Spleen (tissue), 7 donors: ENCODE measurements around the gene EGFR.

ENCODE experiments used
- POLR2A ChIP-seq, 3 donors: fragments of 450-650 bp; IDR thresholded peaks; one replicate each; pipeline ENCODE4 v1.5.1; 2017; ENCODE audit warnings: antibody characterized with exemption in 3 of 3, mild to moderate bottlenecking in 1 of 3
- POLR2AphosphoS5 ChIP-seq, 3 donors: sonication (generic); formaldehyde crosslinking; IDR thresholded peaks; one replicate each; pipeline ENCODE4 v1.5.1; 2017; ENCODE audit warnings: antibody characterized with exemption in 3 of 3
- TF ChIP-seq, protein P1 (sequence below), 11 experiments: fragments of 200-600 bp in 7 of 11; fragments of 450-650 bp in 4 of 11; sonication (generic) in 4 of 11; IDR thresholded peaks in 8 of 11; conservative IDR thresholded peaks in 3 of 11; 1 replicate in 7 of 11; 2 replicates in 4 of 11; pipeline versions ENCODE4 v1.4.0 to v1.8.0; 2016 to 2021; ENCODE audit warnings: antibody characterized with exemption in 11 of 11, inconsistent platforms in 4 of 11, mild to moderate bottlenecking in 1 of 11
- donor health status: DM: no; HTN: no; CAD: no; lungs with moderate emphysema.
- donor health status: DM: no; HTN: no; CAD: no.
- donor health status: DM: no; HTN: no; CAD: no.

DNA sequence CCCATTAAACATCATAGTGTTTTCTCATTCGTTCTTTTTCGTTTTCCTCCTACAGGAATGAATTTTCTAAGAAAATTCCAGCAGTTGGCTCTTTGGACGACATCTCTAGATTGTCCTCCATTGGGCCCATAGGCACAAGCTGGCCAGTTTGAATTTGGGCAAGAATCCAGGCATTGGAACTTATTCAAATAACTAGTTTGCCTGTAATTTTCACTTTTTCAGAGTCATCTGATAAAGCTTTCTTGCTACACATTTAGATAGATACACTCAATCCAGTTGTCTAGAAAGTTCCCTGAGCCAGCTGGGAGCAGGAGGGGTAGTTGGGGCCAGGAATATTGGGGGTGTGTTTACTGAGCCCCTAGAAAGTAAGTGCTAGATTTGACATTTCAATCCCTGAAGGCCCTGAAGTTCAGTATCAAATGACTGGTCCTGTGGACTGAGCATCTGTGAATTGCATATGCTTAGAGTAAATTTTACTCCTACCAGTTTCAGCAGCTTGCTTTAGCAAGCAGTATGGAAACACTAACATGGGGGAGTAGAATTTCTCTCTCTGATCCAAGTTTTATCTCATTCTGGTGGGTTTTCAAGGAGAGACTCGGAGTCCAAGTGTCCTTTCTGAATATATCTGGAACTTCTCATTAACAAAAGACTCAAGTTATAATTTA is 5.2 kb downstream of the EGFR start:
- TF ChIP-seq, protein P1, sequence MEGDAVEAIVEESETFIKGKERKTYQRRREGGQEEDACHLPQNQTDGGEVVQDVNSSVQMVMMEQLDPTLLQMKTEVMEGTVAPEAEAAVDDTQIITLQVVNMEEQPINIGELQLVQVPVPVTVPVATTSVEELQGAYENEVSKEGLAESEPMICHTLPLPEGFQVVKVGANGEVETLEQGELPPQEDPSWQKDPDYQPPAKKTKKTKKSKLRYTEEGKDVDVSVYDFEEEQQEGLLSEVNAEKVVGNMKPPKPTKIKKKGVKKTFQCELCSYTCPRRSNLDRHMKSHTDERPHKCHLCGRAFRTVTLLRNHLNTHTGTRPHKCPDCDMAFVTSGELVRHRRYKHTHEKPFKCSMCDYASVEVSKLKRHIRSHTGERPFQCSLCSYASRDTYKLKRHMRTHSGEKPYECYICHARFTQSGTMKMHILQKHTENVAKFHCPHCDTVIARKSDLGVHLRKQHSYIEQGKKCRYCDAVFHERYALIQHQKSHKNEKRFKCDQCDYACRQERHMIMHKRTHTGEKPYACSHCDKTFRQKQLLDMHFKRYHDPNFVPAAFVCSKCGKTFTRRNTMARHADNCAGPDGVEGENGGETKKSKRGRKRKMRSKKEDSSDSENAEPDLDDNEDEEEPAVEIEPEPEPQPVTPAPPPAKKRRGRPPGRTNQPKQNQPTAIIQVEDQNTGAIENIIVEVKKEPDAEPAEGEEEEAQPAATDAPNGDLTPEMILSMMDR (IDR thresholded peaks at IDR 0.05 in 8 of 11, conservative IDR thresholded peaks at IDR 0.05 in 3 of 11), result no peak
- TF ChIP-seq POLR2AphosphoS5 (IDR thresholded peaks at IDR 0.05), result no peak
- TF ChIP-seq POLR2A (IDR thresholded peaks at IDR 0.05), result no peak
